Mucosa of descending colon (tissue), 3 donors: Measurements from ENCODE around the gene PGM2. TPM values are rescaled to one million over a fixed set of nuclear protein-coding genes. Genes with fewer than 3 reads are reported as not detected.

ENCODE experiments used
- ATAC-seq: fragments of 200-7000 bp; cut with Tn5 transposase; one replicate; pipeline ENCODE4 v1.9.1; 2020; ENCODE audit warnings: mild to moderate bottlenecking, moderate library complexity
- DNase-seq, 3 donors: peaks; one replicate each; pipeline ENCODE4 v3.0.0-alpha.2; 2020
- H3K36me3 ChIP-seq: fragments of 200-600 bp; one replicate; pipeline ENCODE4 v1.8.0; 2021; ENCODE audit warnings: low read depth, mild to moderate bottlenecking
- H3K4me1 ChIP-seq: fragments of 200-600 bp; one replicate; pipeline ENCODE4 v1.8.0; 2021; ENCODE audit warnings: low read depth, mild to moderate bottlenecking
- H3K4me3 ChIP-seq: fragments of 200-600 bp; one replicate; pipeline ENCODE4 v1.8.0; 2021; ENCODE audit warnings: mild to moderate bottlenecking
- H3K9me3 ChIP-seq: fragments of 200-600 bp; one replicate; pipeline ENCODE4 v1.8.0; 2021; ENCODE audit warnings: mild to moderate bottlenecking
- CTCF ChIP-seq: fragments of 200-600 bp; IDR thresholded peaks from one replicate; pipeline ENCODE4 v1.8.0; 2022; ENCODE audit warnings: antibody characterized with exemption, mild to moderate bottlenecking
- intact Hi-C, 2 donors: fragments of 100-400 bp; cut with DNase I in 1 of 2; cut with micrococcal nuclease in 1 of 2; formaldehyde crosslinking; loops; one replicate each; pipeline versions ENCODE4 v1.11.0 to v1.11.1; 2022; cut with DNase I, micrococcal nuclease
- total RNA-seq, 3 donors: library from RNA; stranded (reverse); fragmentation: NEBNext Ultra II Directional in 2 of 3; extraction: Animal tissue kit (Norgen Biotek cat#: 25700) in 2 of 3; gene quantifications; one replicate each; pipeline versions ENCODE4 v1.2.1 to v1.2.4, GENCODE V29; 2021 to 2023
- donor health status: DM: no; HTN: no; CAD: no; lungs with moderate emphysema.
- donor health status: DM: no; HTN: no; CAD: no.
- donor health status: DM: no; HTN: yes; CAD: no.

The PGM2 gene
- total RNA-seq, 3 donors from 2014 or later, result 22.1 to 36.8 (median 27.4) TPM

GRCh38 chr4:37835806-37836205 lies 9.3 kb downstream of the PGM2 start:
- no peaks in the 10 kb centered on the region for H3K36me3 ChIP-seq

GRCh38 chr4:37836274-37836673 lies 9.8 kb downstream of the PGM2 start:
- H3K36me3 ChIP-seq, result no peaks in the 10 kb centered on the region
- intact Hi-C loops, result no loop called here
- no peaks in the 10 kb centered on the region for H3K9me3 ChIP-seq
- no peak overlapping the region for H3K4me3 ChIP-seq
- DNase-seq, result no peak
- no peaks in the 10 kb centered on the region for H3K4me1 ChIP-seq
- no peak for TF ChIP-seq CTCF
- no peak for ATAC-seq

More at GRCh38 chr4:37835806-37836205, 9.3 kb downstream of the PGM2 start:
- Histone ChIP-seq H3K4me3 (no peak overlapping the region), H3K4me1 (no peaks in the 10 kb centered on the region), H3K9me3 (no peaks in the 10 kb centered on the region)
- intact Hi-C loops, result no loop called here
- no peak for TF ChIP-seq CTCF
- no peak for ATAC-seq
- DNase-seq, result no peak

- Histone ChIP-seq H3K4me1 (no peaks in the 10 kb centered on the region), H3K4me3 (no peak overlapping the region), H3K36me3 (no peaks in the 10 kb centered on the region), H3K9me3 (no peaks in the 10 kb centered on the region)
- TF ChIP-seq CTCF, result no peak
- intact Hi-C loops, result no loop called here
- no peak for ATAC-seq
- no peak for DNase-seq
Observed at GRCh38 chr4:37836838-37837440, 10.5 kb downstream of the PGM2 start.

GRCh38 chr4:37837446-37837845 lies 11.0 kb downstream of the PGM2 start:
- Histone ChIP-seq H3K4me3 (no peak overlapping the region), H3K36me3 (no peaks in the 10 kb centered on the region), H3K4me1 (no peaks in the 10 kb centered on the region), H3K9me3 (no peaks in the 10 kb centered on the region)
- ATAC-seq (no peak), DNase-seq (no peak)
- intact Hi-C loops, result no loop called here
- no peak for TF ChIP-seq CTCF

- no peak for DNase-seq
- intact Hi-C loops, result no loop called here
- no peaks in the 10 kb centered on the region for H3K4me1 ChIP-seq
- no peak for TF ChIP-seq CTCF
- H3K9me3 ChIP-seq, result no peaks in the 10 kb centered on the region
- H3K4me3 ChIP-seq, result no peak overlapping the region
- H3K36me3 ChIP-seq, result no peaks in the 10 kb centered on the region
- no peak for ATAC-seq
Observed at GRCh38 chr4:37839426-37839825, 12.9 kb downstream of the PGM2 start.

GRCh38 chr4:37844204-37844603 lies 17.7 kb downstream of the PGM2 start:
- H3K4me3 ChIP-seq, result no peak overlapping the region
- ATAC-seq (no peak), DNase-seq (no peak)
- H3K9me3 ChIP-seq, result no peaks in the 10 kb centered on the region
- TF ChIP-seq CTCF, result no peak
- intact Hi-C loops, result no loop called here
- no peaks in the 10 kb centered on the region for H3K4me1 ChIP-seq
- H3K36me3 ChIP-seq, result no peaks in the 10 kb centered on the region
